Progenitor cell of endocrine pancreas (in vitro differentiated cells): ENCODE measurements around the gene CPE. TPM values are rescaled to one million over a fixed set of nuclear protein-coding genes. Genes with fewer than 3 reads are reported as not detected.

Source experiments
- DNase-seq: peaks from one replicate; pipeline ENCODE4 v3.0.0; 2021; ENCODE audit warnings: low spot score; ENCODE audit not compliant: unreplicated experiment
- H3K27ac Mint-ChIP-seq: 2 replicates; pipeline ENCODE4 v1.8.0; 2021; ENCODE audit warnings: mild to moderate bottlenecking, moderate library complexity, mixed read lengths
- H3K27me3 Mint-ChIP-seq: 2 replicates; pipeline ENCODE4 v1.8.0; 2021; ENCODE audit warnings: mixed read lengths
- H3K36me3 Mint-ChIP-seq: 2 replicates; pipeline ENCODE4 v1.8.0; 2022; ENCODE audit warnings: mixed read lengths; ENCODE audit not compliant: insufficient read depth
- H3K4me1 Mint-ChIP-seq: 2 replicates; pipeline ENCODE4 v1.8.0; 2021; ENCODE audit warnings: low read depth, mixed read lengths
- H3K4me3 Mint-ChIP-seq: 2 replicates; pipeline ENCODE4 v1.8.0; 2021; ENCODE audit warnings: low read depth, mild to moderate bottlenecking, moderate library complexity, mixed read lengths
- H3K9me3 Mint-ChIP-seq: 2 replicates; pipeline ENCODE4 v1.8.0; 2021; ENCODE audit warnings: low read depth, mixed read lengths
- total RNA-seq: library from RNA; stranded (reverse); gene quantifications from 2 replicates; pipeline ENCODE4 v1.2.1, GENCODE V29; 2021
- TF ChIP-seq, protein P1 (sequence below): fragments of 200-600 bp; sonication (generic); IDR thresholded peaks from one replicate; pipeline ENCODE4 v1.5.0; 2021; ENCODE audit warnings: antibody characterized with exemption, mild to moderate bottlenecking; ENCODE audit not compliant: unreplicated experiment

The CPE gene
- total RNA-seq, 1 donor from 2014 or later = 129 TPM

DNA sequence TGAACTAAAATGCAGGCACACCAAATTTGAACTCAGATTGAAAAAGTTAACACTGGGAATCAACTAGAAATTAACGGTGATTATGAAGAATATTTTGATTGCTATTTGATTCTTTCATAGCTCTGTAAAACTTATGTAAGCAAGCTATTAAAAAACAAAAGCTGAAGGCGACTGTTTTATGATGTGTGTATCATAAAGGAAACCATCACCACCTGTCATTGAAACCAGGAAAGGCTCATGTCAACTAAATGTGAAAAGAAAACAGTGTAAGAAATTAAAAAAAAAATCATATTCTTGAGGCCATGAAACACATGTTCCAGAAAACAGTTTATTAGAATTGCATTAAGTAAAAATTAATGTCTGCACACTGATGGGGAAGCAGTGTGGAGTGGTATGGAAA is 24.2 kb downstream of the CPE start:
- Mint-ChIP-seq H3K27me3 (no peaks in the 10 kb centered on the region), H3K4me3 (no peak overlapping the region), H3K36me3 (peaks cover 11% of the 10 kb centered on the region), H3K9me3 (no peaks in the 10 kb centered on the region), H3K4me1 (peaks cover 2% of the 10 kb centered on the region), H3K27ac (no peak overlapping the region)
- DNase-seq = no peak
- TF ChIP-seq, protein P1, sequence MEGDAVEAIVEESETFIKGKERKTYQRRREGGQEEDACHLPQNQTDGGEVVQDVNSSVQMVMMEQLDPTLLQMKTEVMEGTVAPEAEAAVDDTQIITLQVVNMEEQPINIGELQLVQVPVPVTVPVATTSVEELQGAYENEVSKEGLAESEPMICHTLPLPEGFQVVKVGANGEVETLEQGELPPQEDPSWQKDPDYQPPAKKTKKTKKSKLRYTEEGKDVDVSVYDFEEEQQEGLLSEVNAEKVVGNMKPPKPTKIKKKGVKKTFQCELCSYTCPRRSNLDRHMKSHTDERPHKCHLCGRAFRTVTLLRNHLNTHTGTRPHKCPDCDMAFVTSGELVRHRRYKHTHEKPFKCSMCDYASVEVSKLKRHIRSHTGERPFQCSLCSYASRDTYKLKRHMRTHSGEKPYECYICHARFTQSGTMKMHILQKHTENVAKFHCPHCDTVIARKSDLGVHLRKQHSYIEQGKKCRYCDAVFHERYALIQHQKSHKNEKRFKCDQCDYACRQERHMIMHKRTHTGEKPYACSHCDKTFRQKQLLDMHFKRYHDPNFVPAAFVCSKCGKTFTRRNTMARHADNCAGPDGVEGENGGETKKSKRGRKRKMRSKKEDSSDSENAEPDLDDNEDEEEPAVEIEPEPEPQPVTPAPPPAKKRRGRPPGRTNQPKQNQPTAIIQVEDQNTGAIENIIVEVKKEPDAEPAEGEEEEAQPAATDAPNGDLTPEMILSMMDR = no peak

DNA sequence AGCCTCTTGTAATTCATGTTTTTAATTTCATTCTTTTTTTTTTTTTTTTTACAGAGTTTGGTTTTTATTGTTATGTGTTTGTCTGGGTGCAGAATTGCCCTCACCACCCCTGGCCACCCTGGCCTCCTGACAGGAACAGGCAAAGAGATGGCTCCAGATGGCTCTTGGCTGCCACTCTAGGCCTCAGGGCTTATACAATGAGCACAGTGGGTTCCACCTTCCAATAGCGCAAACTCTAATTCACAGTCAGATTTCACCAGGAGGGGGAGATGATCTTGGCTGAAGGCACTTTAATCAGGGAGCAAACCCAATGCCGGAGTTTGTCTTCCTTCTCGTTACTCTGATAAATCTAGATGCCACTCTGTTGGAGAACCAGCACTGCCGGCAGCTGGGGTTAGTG is 24.8 kb downstream of the CPE start:
- Mint-ChIP-seq H3K36me3 (peaks cover 11% of the 10 kb centered on the region), H3K27ac (no peak overlapping the region), H3K4me1 (peaks cover 2% of the 10 kb centered on the region), H3K27me3 (no peaks in the 10 kb centered on the region), H3K4me3 (no peak overlapping the region), H3K9me3 (no peaks in the 10 kb centered on the region)
- DNase-seq = no peak
- TF ChIP-seq, protein P1 = no peak

DNA sequence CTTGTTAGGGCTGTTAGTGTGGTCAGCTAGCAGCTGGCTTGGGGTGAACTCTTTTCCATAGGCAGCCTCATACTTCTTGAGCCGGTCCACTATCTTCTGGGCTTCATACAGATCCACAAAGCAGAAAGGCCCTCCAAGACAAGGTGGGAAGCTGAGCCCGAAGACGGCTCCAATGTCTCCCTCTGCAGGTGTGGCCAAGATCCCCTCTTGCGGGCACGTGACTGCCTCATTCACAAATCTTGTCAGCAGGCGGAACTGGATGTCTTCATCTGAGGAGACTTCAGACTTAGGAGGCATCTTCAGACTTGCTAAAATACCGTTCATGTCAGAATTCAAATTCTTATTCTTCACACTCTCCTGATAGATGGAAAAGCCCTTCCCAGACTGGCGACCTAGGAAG is 25.3 kb downstream of the CPE start:
- H3K27me3 Mint-ChIP-seq = no peaks in the 10 kb centered on the region
- no peak overlapping the region for H3K4me3 Mint-ChIP-seq
- DNase-seq = no peak
- H3K4me1 Mint-ChIP-seq = peaks cover 2% of the 10 kb centered on the region
- no peaks in the 10 kb centered on the region for H3K9me3 Mint-ChIP-seq
- no peak overlapping the region for H3K27ac Mint-ChIP-seq
- peaks cover 12% of the 10 kb centered on the region for H3K36me3 Mint-ChIP-seq
- TF ChIP-seq, protein P1 = no peak

DNA sequence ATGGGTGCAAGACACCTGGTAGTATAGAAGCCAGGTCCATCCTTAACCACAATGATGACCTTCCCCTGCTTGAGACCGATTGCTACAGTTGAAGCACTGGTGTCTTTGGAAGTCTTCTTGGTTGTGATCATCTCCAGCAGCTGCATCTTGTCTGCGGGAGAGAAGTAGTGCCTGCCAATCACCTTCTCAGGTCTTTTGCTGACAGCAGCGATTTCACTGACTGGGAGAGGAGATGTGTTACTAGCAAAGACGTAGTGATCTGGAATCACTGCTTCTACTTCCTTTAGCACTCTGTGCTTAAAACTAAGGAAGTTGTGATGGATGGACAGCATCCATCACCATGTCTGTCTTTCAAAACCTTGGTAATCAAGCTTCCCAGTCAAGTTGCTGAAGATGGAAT is 25.9 kb downstream of the CPE start:
- no peaks in the 10 kb centered on the region for H3K27me3 Mint-ChIP-seq
- H3K4me1 Mint-ChIP-seq = peaks cover 2% of the 10 kb centered on the region
- DNase-seq = no peak
- TF ChIP-seq, protein P1 = no peak
- no peak overlapping the region for H3K4me3 Mint-ChIP-seq
- no peak overlapping the region for H3K27ac Mint-ChIP-seq
- no peaks in the 10 kb centered on the region for H3K9me3 Mint-ChIP-seq
- peaks cover 12% of the 10 kb centered on the region for H3K36me3 Mint-ChIP-seq

DNA sequence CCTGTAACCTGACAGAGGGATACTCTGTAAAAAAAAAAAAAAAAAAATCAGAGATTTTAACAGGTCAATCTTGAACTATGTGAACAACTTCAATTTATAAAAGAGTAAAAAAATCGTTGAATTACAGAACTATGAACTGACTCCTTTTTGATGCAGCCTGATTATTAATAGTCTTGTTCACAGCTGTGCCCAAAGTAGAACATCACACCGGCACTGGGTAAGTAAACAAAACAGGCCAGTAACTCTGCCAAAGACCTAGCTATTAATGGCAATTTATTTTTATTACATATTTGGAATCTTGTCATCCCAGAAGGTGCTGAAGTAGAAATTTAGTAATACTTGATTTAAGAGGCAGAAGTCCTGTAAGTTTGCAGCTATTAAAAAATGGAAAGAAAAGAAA is 31.4 kb downstream of the CPE start:
- no peak overlapping the region for H3K4me3 Mint-ChIP-seq
- TF ChIP-seq, protein P1 = no peak
- no peaks in the 10 kb centered on the region for H3K9me3 Mint-ChIP-seq
- no peak overlapping the region for H3K27ac Mint-ChIP-seq
- DNase-seq = no peak
- H3K27me3 Mint-ChIP-seq = no peaks in the 10 kb centered on the region
- H3K36me3 Mint-ChIP-seq = peaks cover 9% of the 10 kb centered on the region
- H3K4me1 Mint-ChIP-seq = no peaks in the 10 kb centered on the region
